GM18520 (cell line): ENCODE measurements around the gene RNF19B.

Experiments used
- ATAC-seq: cut with Tn5 transposase; IDR thresholded peaks from one replicate; pipeline ENCODE4 v1.9.1; 2021; ENCODE audit not compliant: unreplicated experiment

Gene RNF19B

GRCh38 chr1:32969566-32969965 lies 5.0 kb upstream of the RNF19B start:
- ATAC-seq: no peak

GRCh38 chr1:32967888-32968568 lies 3.4 kb upstream of the RNF19B start:
- no peak for ATAC-seq

DNA sequence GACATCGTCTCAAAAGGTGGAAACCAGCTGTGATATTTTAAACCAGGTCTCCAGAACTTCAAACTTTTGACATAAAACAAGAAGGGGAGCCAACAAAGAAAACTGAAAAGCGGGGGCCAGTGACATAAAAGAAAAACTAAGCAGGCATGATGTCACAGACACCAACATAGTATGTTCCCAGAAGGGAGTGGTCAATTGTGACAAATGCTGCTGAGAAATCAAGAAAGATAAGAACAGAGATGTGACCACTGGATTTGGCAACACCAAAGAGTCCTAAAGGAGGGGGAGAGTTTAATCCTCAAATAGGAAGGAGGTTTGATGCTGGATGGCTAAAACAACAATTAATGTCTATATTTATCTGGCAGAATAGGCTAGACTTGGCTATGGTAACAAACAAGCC lies 2.3 kb upstream of the RNF19B start:
- ATAC-seq: no peak

GRCh38 chr1:32965251-32965747 lies 690 bp upstream of the RNF19B start:
- ATAC-seq: no peak

GRCh38 chr1:32963746-32964460 lies 706 bp downstream of the RNF19B start:
- peak; percentile 17 for ATAC-seq

DNA sequence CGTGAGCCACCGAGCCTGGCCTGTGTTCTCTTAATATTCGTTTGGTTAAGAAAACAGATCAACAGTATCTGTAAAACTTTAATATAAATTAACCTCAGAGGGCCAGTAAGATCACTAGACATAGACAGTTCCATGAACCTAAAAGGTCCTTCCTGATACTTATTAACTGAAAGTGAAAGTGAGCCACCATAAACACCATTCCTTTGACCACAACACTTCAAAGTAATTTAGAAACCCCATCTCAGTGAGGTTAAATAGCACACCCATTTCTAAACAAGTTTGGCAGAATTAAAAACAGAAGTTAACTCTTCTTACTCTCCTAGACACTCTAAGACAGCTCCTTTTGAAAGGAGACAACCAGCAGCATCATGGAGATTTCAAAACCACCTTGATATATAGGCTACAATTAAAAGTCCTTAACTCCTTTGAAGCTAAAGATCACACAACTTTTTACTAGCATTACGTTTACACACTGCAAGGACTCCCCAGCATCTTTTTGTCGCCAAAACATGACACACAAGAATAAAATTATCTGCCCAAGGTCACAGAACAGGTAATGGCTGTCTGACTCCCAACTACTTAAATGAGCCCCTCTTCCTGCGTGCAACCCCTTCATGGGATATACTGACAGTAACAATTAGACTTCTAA lies 2.2 kb downstream of the RNF19B start:
- no peak for ATAC-seq

DNA sequence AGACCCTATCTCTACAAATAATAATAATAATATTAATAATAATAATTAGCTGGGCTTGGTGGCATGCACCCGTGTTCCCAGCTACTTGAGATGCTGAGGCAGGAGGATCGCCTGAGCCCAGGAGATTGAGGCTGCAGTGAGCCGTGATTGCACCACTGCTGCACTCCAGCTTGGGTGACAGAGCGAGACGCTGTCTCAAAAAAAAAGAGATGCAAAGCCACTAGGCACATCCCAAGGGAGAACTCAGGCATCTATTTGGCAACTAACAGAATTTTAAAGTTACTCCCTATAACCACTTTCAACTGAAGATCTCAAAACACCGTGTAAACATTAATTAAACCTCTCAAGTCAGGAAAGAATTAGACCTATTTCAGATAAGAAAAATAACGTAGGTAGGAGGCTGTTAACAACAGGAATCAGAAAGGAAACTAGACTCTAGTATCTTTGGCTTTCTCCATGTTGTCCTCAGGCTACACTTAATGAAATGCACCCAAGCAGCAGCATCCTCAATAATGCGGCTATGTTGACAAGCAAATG lies 3.7 kb downstream of the RNF19B start:
- no peak for ATAC-seq

DNA sequence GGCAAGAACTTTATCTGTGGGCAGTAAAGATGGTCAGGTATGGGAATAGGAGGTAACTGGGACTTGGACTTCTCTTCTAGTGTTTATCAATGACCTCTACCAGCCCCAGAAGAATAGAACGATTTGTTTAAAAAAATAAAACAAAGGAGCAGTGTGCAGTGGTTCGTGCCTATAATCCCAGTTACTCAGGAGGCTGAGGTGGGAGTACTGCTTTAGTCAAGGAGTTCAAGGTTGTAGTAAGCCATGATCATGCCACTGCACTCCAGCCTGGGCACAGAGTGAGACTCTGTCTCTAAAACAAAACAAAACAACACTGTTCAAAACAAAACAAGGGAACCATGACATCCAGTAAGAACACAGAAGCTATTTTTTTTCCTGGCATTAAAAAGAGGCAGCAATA lies 4.3 kb downstream of the RNF19B start:
- no peak for ATAC-seq

- no peak for ATAC-seq
These were observed 5.8 kb downstream of the RNF19B start for GRCh38 chr1:32958827-32959226.

DNA sequence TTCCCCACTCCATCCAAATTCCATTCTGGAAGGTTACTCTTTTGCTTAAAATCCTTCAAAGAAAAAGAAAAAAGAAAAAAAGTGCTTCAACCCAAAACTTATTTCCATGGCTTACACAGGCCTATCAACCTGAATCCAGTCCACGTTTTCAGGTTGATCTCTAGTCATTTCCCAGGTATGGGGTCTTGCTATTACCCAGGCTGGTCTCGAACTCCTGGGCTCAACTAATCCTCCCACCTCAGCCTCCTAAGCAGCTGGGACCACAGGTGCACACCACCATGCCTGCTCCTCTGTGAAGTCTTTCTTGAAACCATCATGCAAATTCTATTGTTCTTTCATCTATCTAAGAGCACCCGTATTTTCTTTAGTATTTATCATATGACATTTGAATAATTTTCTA lies 7.6 kb downstream of the RNF19B start:
- no peak for ATAC-seq

DNA sequence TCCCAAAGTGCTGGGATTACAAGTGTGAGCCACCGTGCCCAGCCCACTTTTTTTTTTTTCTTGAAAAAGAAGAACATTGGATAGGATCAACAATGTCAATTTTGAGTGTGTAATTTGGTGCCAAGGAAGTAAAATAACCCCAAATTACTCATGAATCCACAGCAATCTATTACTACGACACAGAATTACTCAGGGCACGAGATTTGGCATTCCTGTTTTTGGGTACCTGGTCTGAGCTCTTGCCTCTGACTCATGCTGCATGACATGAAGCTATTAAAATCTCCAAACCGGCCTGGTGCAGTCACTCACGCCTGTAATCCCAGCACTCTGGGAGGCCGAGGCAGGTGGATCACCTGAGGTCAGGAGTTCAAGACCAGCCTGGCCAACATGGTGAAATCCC lies 10.4 kb downstream of the RNF19B start:
- ATAC-seq: no peak

GRCh38 chr1:32953495-32953894 lies 11.1 kb downstream of the RNF19B start:
- no peak for ATAC-seq

DNA sequence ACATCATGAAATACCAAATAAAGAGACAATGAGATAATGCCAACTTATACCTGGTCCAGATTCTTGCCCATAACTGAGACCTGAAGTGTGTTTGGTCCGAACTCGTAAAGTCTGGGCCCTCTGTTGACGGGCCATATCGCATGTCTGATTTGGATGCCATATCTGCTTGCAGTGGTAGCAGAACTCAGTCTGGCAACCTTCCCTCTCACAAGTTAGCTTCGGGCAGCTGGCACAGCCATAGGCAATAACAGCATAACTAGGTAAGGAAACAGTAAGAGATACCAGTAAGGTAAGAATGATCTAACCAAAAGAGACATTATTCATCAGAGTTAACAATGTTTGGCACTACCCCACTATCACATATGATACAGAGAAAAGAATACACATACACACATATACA lies 15.1 kb downstream of the RNF19B start:
- no peak for ATAC-seq

- ATAC-seq: no peak
These were observed 15.7 kb downstream of the RNF19B start for GRCh38 chr1:32948905-32949304.

DNA sequence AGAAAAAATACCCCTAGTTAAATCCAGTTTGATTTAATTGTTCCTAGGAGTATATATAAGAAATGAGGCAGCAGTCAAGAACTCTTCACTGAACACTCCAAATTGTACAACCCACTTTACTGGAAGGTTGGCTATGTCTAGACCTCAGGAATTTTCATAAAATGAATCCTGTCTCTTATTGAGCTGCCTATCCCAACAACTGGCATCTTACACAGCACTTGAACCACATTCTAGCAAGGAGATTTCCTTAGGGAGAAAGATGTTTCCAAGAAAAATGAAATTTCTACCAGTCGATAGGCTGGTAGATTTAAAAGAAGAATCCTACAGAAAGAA lies 16.3 kb downstream of the RNF19B start:
- no peak for ATAC-seq

DNA sequence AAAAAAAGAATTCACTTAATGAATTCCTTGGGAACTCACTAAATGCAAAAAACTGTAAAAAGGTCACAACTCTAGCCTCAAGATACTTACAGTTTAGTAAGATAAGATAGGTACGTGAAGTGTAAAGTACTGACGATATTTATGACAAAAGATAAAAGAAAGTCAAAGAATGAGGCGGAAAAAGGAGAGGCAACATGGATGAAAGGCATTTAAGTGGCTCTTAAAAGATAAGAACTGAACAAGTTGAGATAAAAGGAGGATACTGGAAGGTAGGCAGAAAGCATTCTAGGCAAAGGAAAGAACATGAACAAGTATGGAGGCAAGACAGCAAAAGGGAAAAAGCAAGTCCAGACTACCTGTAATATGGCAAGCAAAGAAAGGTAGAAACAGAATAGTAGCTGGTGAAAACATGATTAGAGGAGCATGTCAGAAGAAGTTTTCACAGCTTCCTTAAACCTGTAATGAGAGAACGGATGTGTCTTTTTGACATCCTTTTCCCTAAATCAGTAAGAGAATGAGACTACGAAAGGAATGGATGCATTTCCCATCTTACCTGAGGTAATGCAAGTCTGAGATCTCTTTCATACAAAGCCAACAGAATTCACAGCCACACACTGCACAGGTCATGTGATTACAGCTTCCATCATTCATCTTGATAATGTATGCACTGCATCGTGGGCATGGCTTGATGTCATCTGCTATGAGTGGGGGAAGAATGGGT lies 16.8 kb downstream of the RNF19B start:
- ATAC-seq: no peak

- no peak for ATAC-seq
These were observed 18.2 kb downstream of the RNF19B start for GRCh38 chr1:32946413-32946812.

DNA sequence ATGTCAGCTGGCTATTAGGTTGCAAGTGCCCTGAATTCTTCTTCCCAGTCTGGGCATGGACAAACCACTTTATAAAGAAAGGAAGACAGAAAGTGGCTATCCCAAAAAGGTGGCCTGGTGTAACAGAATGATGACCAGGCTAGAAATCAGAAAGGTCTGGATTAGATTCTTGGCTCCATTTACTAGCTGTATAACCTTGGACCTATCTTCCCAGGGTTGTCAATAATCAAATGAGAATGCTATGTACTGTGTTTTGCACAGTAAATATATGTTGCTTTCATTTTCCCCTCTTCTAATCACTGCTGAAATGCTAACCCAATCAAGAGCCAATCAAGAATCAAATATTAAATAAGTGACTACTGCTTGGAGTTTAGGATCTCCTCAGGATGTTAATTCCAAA lies 20.4 kb downstream of the RNF19B start:
- no peak for ATAC-seq

GRCh38 chr1:32939655-32940371 lies 24.8 kb downstream of the RNF19B start:
- no peak for ATAC-seq

- ATAC-seq: no peak
These were observed 27.5 kb downstream of the RNF19B start for GRCh38 chr1:32937061-32937460.

- no peak for ATAC-seq
These were observed 30.1 kb downstream of the RNF19B start for GRCh38 chr1:32934535-32934934.
